ENCODE measurements around the gene PDGFC.

PDGFC gene

DNA sequence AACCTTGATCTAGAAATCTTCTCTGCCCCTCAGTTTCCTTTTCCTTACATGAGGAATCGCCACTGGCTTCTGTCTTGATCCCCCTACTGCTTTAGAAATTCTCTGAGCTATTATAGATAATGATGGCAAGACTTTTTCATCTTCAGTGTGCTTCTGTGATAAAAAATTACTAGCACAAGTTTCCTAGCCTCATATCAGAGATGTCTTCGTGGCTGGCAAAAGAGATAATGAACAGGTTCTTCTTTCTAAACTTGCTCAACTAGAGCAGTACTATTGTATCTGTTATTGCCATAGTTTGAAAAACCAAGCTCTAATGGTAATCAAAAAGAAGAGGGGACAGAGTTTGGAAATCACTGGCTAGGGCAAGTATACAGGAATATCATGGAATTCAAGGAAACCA, 4.1 kb upstream of the PDGFC start:
- DNase-seq (ENCODE audit: extremely low read depth in 1 of 2, low read depth in 1 of 2) = no peak

DNA sequence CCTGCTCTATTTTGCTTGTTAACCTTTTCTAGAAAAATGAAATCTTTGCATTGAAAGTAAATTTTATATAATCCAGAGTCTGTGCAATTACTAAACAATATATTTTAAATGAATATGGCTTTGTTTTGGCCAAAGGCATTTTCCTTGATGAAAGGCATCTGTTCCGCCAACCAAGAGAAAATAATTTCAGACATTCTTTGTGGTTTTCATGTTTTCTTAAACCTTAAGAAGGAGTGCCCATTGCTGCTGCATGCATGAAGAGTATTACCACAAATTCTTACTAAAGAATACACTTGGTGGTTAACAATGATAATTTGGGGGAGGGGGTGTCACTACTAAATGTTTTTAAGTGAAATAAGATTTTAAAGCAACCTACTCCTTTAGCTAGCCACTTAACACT, 2.7 kb upstream of the PDGFC start:
- DNase-seq (ENCODE audit: extremely low read depth in 1 of 2, low read depth in 1 of 2) = no peak

- no peak for DNase-seq (ENCODE audit: extremely low read depth in 1 of 2, low read depth in 1 of 2)
These were observed 898 bp upstream of the PDGFC start for GRCh38 chr4:156972379-156973015.

DNA sequence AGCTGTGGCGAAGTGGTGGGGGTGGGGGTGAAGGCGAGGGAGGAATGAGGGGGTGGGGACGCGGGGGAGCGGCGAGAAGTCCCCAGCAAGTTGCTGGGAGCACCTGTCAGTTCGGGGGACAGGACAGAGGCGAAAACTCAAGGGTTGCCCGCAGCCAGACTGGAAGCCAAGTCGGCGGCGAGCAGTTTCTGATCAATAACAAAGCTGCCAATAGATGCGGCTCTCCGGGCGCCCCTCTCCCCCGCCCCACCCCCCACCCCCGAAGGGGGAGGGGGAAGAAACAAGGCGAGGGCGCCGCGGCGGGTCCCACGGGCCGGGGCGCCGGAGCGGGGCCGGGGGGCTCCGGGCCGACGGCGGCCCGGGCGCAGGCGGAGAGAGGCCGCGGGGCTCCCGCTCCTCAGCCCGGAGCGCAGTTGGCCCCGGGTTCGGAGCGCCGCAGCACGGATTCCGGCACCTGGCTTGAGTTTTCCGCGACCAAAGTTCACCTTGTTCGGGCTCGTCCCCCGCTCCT, 379 bp downstream of the PDGFC start:
- DNase-seq (ENCODE audit: extremely low read depth in 1 of 2, low read depth in 1 of 2) = no peak

DNA sequence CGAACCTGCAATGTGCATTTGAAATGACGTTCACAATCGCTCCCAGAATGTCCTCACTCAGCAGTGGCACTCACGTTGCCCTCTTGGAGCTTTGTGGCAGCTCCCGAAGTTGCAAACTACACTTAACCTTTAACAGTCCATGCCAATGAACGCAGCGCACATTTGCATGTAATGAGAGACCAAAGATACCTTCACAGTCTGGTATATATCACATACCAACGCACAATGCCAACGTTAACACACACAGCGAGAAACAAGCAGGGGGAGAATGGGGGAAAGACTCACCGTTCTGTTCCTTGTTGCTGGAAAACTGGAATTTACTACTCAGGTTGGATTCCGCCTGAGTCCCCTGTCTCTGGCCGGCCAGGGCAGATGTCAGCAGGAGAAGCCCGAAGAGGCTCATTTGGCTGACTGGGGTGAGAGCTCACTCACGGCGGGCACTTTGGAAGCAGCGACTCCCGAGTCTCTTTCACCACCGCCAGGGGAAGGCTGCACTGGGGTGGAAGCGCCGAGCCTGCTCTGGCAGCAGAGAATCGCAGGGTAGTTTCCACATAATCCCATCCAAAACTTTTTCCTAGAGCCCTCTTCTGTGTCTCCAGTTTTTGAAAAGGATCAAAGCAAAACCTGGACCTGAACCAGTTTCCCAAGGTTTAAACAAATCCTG, 966 bp downstream of the PDGFC start:
- DNase-seq (ENCODE audit: extremely low read depth in 1 of 2, low read depth in 1 of 2) = no peak

GRCh38 chr4:156969911-156970310, 1.7 kb downstream of the PDGFC start:
- no peak for DNase-seq (ENCODE audit: extremely low read depth in 1 of 2, low read depth in 1 of 2)

- DNase-seq (ENCODE audit: extremely low read depth in 1 of 2, low read depth in 1 of 2) = no peak
These were observed 2.5 kb downstream of the PDGFC start for GRCh38 chr4:156969101-156969500.

- no peak for DNase-seq (ENCODE audit: extremely low read depth in 1 of 2, low read depth in 1 of 2)
These were observed 3.1 kb downstream of the PDGFC start for GRCh38 chr4:156968479-156968984.

DNA sequence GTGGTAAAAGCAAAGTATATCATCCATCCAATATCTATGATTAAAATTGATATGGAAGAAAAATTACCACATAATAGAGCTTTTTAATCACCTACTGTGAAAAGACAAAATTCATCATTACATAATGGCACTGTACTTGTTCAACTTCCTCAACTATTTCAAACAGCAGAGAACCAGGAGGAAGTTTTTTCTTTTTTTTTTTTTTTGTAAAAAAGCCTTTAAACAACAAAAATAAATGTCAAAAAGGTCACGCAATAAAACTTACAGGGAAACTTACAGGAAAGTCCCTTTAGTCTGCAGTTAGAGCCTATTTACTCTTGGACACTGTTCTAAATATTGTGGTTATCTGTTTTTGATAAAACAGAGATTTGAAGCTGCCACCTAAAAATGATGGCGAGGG, 4.8 kb downstream of the PDGFC start:
- no peak for DNase-seq (ENCODE audit: extremely low read depth in 1 of 2, low read depth in 1 of 2)

GRCh38 chr4:156963419-156963818, 8.2 kb downstream of the PDGFC start:
- DNase-seq (ENCODE audit: extremely low read depth in 1 of 2, low read depth in 1 of 2) = no peak

GRCh38 chr4:156962528-156962974, 9.0 kb downstream of the PDGFC start:
- no peak for DNase-seq (ENCODE audit: extremely low read depth in 1 of 2, low read depth in 1 of 2)

- DNase-seq (ENCODE audit: extremely low read depth in 1 of 2, low read depth in 1 of 2) = no peak
These were observed 9.6 kb downstream of the PDGFC start for GRCh38 chr4:156962058-156962358.

- DNase-seq (ENCODE audit: extremely low read depth in 1 of 2, low read depth in 1 of 2) = no peak
These were observed 10.2 kb downstream of the PDGFC start for GRCh38 chr4:156961196-156962057.

GRCh38 chr4:156959298-156959702, 12.3 kb downstream of the PDGFC start:
- DNase-seq (ENCODE audit: extremely low read depth in 1 of 2, low read depth in 1 of 2) = no peak

GRCh38 chr4:156958276-156959074, 13.1 kb downstream of the PDGFC start:
- DNase-seq (ENCODE audit: extremely low read depth in 1 of 2, low read depth in 1 of 2) = no peak

DNA sequence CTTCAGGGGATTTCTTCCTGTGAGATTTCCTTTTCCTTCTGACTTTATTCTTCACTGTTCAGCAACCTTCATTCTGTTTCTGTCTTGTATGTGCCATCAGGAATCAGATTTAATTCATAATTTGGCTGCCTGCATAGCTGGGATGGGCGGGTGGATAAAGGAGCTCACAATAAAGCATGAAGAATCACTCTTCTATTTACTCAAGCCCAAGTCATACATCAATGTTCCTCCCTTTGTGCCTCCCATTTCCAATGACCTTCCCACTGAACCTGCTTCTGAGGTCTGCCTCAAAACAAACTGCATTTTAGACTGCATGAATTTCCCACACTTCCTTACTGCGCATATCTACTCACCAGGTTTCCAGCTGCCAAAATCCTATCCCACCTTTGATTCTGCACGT, 14.0 kb downstream of the PDGFC start:
- DNase-seq (ENCODE audit: extremely low read depth in 1 of 2, low read depth in 1 of 2) = no peak

GRCh38 chr4:156956826-156957368, 14.7 kb downstream of the PDGFC start:
- DNase-seq (ENCODE audit: extremely low read depth in 1 of 2, low read depth in 1 of 2) = no peak

- no peak for DNase-seq (ENCODE audit: extremely low read depth in 1 of 2, low read depth in 1 of 2)
These were observed 15.2 kb downstream of the PDGFC start for GRCh38 chr4:156956359-156956758.

DNA sequence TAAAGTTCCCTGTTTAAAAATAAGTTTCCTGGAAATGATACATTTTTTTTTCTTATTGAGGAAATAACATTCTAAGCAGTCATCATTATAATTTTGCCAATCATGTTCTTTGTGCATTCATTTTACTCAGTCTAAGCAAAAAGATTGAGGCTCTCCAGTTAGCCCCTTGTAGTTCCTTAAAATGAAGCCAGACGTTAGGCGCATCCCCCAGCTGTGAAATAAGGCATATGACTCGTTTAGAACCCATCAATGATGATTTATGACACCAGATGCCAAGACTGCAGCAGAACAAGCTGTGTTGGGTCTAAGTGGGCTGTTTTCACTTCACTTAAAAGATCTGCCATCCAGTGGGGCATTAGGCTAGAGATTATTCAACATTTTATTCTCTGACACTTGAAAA, 17.0 kb downstream of the PDGFC start:
- no peak for DNase-seq (ENCODE audit: extremely low read depth in 1 of 2, low read depth in 1 of 2)

- no peak for DNase-seq (ENCODE audit: extremely low read depth in 1 of 2, low read depth in 1 of 2)
These were observed 17.6 kb downstream of the PDGFC start for GRCh38 chr4:156953951-156954350.

GRCh38 chr4:156953001-156953400, 18.6 kb downstream of the PDGFC start:
- DNase-seq (ENCODE audit: extremely low read depth in 1 of 2, low read depth in 1 of 2) = no peak

Measured in activated CD8-positive, alpha-beta memory T cell treated with anti-CD3 and anti-CD28 coated beads for 1 hour (primary cell).